Bronchial epithelial cell (primary cell): ENCODE measurements around the gene ZFAND6. TPM values are rescaled to one million over a fixed set of nuclear protein-coding genes. Genes with fewer than 3 reads are reported as not detected.

Source experiments
- DNase-seq: peaks from one replicate; pipeline ENCODE4 v3.0.0-alpha.2; 2010; ENCODE audit warnings: low read depth
- FAIRE-seq: peaks from 2 replicates; lab custom pipeline; 2011; peaks lifted over from hg19 to GRCh38; lab: Jason Lieb, UNC
- H3K27me3 ChIP-seq: 2 replicates; pipeline ENCODE4 v1.5.1; 2011; ENCODE audit warnings: low read length; ENCODE audit not compliant: control insufficient read depth, insufficient read depth
- H3K36me3 ChIP-seq: 2 replicates; pipeline ENCODE4 v1.5.1; 2011; ENCODE audit warnings: low read length; ENCODE audit not compliant: control insufficient read depth, insufficient read depth
- H3K4me3 ChIP-seq: 2 replicates; pipeline ENCODE4 v1.5.1; 2011; ENCODE audit warnings: mild to moderate bottlenecking, low read depth, low read length, control low read depth
- total RNA-seq: library from RNA; depleted of rRNA; stranded (reverse); fragments of >200 nt; gene quantifications from 2 replicates; pipeline ENCODE4 v1.2.1, GENCODE V29; 2014
- TF ChIP-seq, protein P1 (sequence below): IDR thresholded peaks from 2 replicates; pipeline ENCODE4 v1.5.1; 2011; ENCODE audit warnings: mild to moderate bottlenecking, moderate library complexity, low read length, control low read depth, inconsistent platforms; ENCODE audit not compliant: insufficient read depth, severe bottlenecking

Gene ZFAND6
- total RNA-seq, 1 donor from 2014 or later = 186 TPM

DNA sequence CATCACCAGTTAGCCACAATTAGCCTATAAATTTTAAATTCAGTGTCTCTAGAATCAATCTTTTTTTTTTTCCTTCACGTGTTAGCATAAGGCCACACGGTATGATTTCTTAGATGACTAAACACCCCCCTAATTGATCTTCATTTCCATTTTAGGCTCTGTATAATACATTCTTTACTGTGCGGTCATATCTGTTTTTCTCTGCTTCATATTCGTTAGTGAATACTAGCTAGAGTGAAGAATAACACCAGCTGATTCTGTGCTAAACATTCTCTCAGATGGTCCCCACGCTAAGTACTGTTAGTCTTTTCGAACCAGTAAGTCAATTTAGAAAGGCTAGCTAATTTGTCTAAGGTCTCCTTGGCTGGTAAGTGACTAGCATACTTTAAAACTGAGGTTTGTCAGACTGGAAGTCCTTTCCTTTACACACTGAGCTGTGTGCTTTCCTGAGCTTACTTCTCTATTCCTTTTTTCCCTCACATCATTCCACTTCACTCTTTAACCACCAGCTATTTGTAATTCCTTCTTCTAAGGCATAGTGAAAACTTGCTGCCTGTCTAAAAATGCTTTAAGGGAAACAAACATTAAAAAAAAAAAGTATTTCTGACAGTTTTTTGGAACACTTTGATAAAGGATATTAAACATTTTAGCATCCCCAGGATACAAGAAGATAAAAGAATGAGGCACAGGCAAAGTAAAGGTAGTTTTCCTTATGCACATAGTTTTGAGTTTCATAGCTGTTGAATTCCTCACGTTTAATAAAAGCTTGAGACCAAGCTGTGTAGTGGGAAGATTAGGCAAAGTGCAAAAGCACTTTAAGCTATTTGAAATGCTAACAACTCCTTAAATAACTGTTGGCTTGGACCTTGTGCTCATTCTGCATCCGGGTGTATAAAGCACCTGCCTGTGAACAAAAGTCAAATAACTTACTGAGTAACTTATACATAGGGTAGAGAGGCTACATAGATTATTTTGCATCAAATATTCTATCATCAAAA, 17.1 kb downstream of the ZFAND6 start:
- no peak for DNase-seq

DNA sequence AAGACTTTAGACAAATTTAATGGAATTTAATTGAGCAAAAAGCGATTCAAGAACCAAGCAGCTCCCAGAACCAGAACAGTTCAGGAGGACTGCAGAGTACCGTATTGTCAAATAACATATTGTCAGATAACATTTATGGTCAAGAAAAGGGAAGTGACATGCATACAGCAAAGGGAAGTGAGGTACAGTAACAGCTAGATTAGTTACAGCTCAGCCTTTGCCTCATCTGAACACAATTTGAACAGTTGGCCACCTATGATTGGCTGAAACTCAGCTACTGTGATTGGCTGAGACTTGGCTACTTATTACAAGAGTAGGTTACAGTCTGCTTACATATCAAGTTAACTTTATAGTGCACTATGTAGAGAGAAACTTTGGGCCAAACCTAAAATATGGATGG, 21.9 kb downstream of the ZFAND6 start:
- Histone ChIP-seq H3K27me3 (no peaks in the 10 kb centered on the region), H3K4me3 (no peak overlapping the region), H3K36me3 (peaks cover 1% of the 10 kb centered on the region)
- FAIRE-seq (no peak), DNase-seq (no peak)
- TF ChIP-seq, protein P1, sequence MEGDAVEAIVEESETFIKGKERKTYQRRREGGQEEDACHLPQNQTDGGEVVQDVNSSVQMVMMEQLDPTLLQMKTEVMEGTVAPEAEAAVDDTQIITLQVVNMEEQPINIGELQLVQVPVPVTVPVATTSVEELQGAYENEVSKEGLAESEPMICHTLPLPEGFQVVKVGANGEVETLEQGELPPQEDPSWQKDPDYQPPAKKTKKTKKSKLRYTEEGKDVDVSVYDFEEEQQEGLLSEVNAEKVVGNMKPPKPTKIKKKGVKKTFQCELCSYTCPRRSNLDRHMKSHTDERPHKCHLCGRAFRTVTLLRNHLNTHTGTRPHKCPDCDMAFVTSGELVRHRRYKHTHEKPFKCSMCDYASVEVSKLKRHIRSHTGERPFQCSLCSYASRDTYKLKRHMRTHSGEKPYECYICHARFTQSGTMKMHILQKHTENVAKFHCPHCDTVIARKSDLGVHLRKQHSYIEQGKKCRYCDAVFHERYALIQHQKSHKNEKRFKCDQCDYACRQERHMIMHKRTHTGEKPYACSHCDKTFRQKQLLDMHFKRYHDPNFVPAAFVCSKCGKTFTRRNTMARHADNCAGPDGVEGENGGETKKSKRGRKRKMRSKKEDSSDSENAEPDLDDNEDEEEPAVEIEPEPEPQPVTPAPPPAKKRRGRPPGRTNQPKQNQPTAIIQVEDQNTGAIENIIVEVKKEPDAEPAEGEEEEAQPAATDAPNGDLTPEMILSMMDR = no peak

More for the DNA sequence above, 17.1 kb downstream of the ZFAND6 start:
- H3K36me3 ChIP-seq = peaks cover 1% of the 10 kb centered on the region
- H3K27me3 ChIP-seq = no peaks in the 10 kb centered on the region
- no peak overlapping the region for H3K4me3 ChIP-seq
- TF ChIP-seq, protein P1 = no peak
- FAIRE-seq = no peak

GRCh38 chr15:80087104-80087503, 27.6 kb downstream of the ZFAND6 start:
- TF ChIP-seq, protein P1 = peak; percentile 5
- no peak for DNase-seq
- FAIRE-seq = no peak
- no peaks in the 10 kb centered on the region for H3K36me3 ChIP-seq
- no peaks in the 10 kb centered on the region for H3K27me3 ChIP-seq
- H3K4me3 ChIP-seq = no peak overlapping the region

- TF ChIP-seq, protein P1 = no peak
- Histone ChIP-seq H3K27me3 (no peaks in the 10 kb centered on the region), H3K4me3 (no peak overlapping the region), H3K36me3 (no peaks in the 10 kb centered on the region)
- FAIRE-seq (no peak), DNase-seq (no peak)
Measured at GRCh38 chr15:80090041-80090440, 30.6 kb downstream of the ZFAND6 start.

DNA sequence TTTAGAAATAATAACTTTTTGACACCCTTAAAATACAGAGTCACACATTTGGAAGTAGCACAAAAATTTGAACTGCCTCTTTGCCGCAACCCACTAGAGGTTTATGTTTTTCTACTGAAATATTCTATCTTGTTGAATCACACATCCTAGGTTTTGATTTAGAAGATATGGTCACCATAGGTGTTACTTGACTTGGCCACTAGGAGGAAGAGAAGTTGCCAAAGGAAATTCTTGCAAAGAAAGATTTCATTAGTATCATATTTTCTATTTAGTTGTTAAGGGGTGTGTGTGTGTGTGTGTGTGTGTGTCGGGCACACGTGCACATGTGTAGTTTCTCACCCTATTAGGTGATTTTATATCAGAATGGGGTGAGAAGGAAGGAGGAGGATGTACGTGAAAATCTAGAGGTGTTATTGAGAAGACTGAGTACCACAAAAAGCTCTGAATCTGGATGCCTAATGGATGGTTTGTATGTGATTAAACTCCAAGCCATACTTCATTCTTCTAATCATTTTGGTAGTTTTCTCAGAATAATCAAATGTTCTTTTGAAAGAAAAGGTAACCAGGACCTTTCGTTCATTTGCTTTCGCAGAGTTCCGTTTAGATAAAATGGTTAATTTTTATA, 31.5 kb downstream of the ZFAND6 start:
- no peaks in the 10 kb centered on the region for H3K36me3 ChIP-seq
- no peak for FAIRE-seq
- no peak overlapping the region for H3K4me3 ChIP-seq
- no peak for DNase-seq
- H3K27me3 ChIP-seq = no peaks in the 10 kb centered on the region
- TF ChIP-seq, protein P1 = no peak
